Activated T-helper 1 cell treated with Interleukin-2 at 50 U/mL for 16 hours (primary cell): ENCODE measurements around the gene CSPG4.
"Not testable (repeated sequence)": the region's sequence is repeated elsewhere in the genome, so short reads cannot be mapped to it uniquely, and the experiment has no call there.

Source experiments
- DNase-seq: peaks from one replicate; pipeline ENCODE4 v3.0.0-alpha.2; 2020; ENCODE audit warnings: low read depth

CSPG4 gene

GRCh38 chr15:75739791-75740190 lies 27.1 kb upstream of the CSPG4 start:
- no peak for DNase-seq

GRCh38 chr15:75738647-75739325 lies 26.1 kb upstream of the CSPG4 start:
- DNase-seq: peak; percentile 82

- no peak for DNase-seq
Measured at GRCh38 chr15:75738014-75738646, 25.5 kb upstream of the CSPG4 start.

- DNase-seq: not testable (repeated sequence)
Measured at GRCh38 chr15:75737116-75738013, 24.7 kb upstream of the CSPG4 start.

- no peak for DNase-seq
Measured at GRCh38 chr15:75736256-75736655, 23.6 kb upstream of the CSPG4 start.

GRCh38 chr15:75734861-75735760 lies 22.5 kb upstream of the CSPG4 start:
- not testable (repeated sequence) for DNase-seq

GRCh38 chr15:75733761-75734651 lies 21.4 kb upstream of the CSPG4 start:
- no peak for DNase-seq

GRCh38 chr15:75732809-75733451 lies 20.3 kb upstream of the CSPG4 start:
- no peak for DNase-seq

GRCh38 chr15:75732177-75732808 lies 19.6 kb upstream of the CSPG4 start:
- DNase-seq: no peak

GRCh38 chr15:75731248-75732151 lies 18.9 kb upstream of the CSPG4 start:
- no peak for DNase-seq

- DNase-seq: not testable (repeated sequence)
Measured at GRCh38 chr15:75730376-75731247, 18.0 kb upstream of the CSPG4 start.

- no peak for DNase-seq
Measured at GRCh38 chr15:75729326-75730069, 16.9 kb upstream of the CSPG4 start.

GRCh38 chr15:75727851-75728715 lies 15.4 kb upstream of the CSPG4 start:
- DNase-seq: peak; percentile 48

GRCh38 chr15:75727031-75727531 lies 14.4 kb upstream of the CSPG4 start:
- DNase-seq: no peak

GRCh38 chr15:75725719-75726607 lies 13.3 kb upstream of the CSPG4 start:
- no peak for DNase-seq
